OCI-LY1 (cell line): Measurements from ENCODE around the gene STK32B.

Experiments used
- CTCF ChIP-seq: fragments of 200-600 bp; sonication (generic), shearing (Covaris generic); IDR thresholded peaks from 2 replicates; pipeline ENCODE4 v1.5.1; 2017; ENCODE audit warnings: mild to moderate bottlenecking, antibody characterized with exemption, low read length, moderate library complexity, mixed read lengths
- EZH2 ChIP-seq: fragments of 200-600 bp; sonication (generic), shearing (Covaris generic); IDR thresholded peaks from 2 replicates; pipeline ENCODE4 v1.8.0; 2017; ENCODE audit warnings: borderline replicate concordance, mixed run types, mild to moderate bottlenecking, antibody characterized with exemption, low read length, moderate library complexity, mixed read lengths

DNA sequence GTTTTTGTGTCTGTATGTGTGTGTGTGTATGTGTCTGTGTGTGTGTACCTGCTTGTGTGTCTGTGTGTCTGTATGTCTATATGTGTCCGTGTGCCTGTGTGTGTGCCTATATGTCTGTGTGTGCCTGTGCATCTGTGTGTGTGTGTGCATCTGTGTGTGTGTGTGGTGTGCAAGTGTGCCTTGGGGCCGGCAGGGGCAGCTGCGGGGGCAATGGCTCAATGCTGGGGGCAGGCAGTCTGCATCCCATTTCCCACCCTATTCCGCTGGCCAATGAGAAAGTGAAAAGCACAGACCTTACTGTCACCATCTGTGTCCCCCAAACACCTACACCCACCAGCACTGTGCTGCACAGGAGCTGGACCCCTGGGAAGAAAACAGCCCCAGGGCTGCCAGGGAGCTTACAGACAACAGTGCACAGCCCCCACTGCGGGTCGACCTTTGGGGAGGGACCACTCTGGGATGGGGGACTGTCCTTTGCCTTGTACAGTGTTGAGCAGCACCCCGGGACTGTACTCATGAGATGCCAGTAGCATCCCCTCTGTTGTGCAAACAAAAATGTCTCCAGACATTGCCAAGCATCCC is 411.1 kb downstream of the STK32B start:
- TF ChIP-seq CTCF, result no peak
- no peak for TF ChIP-seq EZH2
